ENCODE measurements around the gene ARHGAP29.
A peak's percentile ranks its signal among the peaks of the same experiment; 100 is the strongest.

ARHGAP29 gene

GRCh38 chr1:94265011-94265422 lies 27.6 kb upstream of the ARHGAP29 start:
- Histone ChIP-seq H3K27ac (ENCODE audit: low read depth, low read length) (no peak overlapping the region), H3K9me3 (ENCODE audit: insufficient read depth, low read depth, low read length) (no peaks in the 10 kb centered on the region), H3K79me2 (ENCODE audit: control insufficient read depth, insufficient read depth, low read length, poor library complexity) (no peaks in the 10 kb centered on the region), H3K4me3 (ENCODE audit: low read depth, low read length) (no peak overlapping the region), H4K91ac (ENCODE audit: low read depth, low read length) (no peak overlapping the region), H3K14ac (ENCODE audit: low read length) (no peak overlapping the region), H2BK12ac (ENCODE audit: low read length) (no peak overlapping the region), H3K9ac (ENCODE audit: low read length) (no peak overlapping the region), H3K4me2 (ENCODE audit: low read length) (no peak overlapping the region), H3K23ac (ENCODE audit: low read length) (no peak overlapping the region), H3K4me1 (ENCODE audit: control insufficient read depth in 1 of 2, insufficient read depth in 2 of 2, low read length in 2 of 2) (no peaks in the 10 kb centered on the region), H3K4ac (ENCODE audit: low read depth, low read length) (no peak overlapping the region), H2AFZ (ENCODE audit: insufficient read depth, low read length, poor library complexity) (no peak overlapping the region), H2AK5ac (ENCODE audit: low read length) (no peak overlapping the region), H3K36me3 (ENCODE audit: control insufficient read depth in 1 of 2, insufficient read depth in 2 of 2, low read length in 2 of 2) (no peaks in the 10 kb centered on the region), H3K79me1 (ENCODE audit: low read length) (no peaks in the 10 kb centered on the region), H2BK120ac (ENCODE audit: insufficient read depth, low read length, poor library complexity) (no peak overlapping the region), H2BK5ac (ENCODE audit: low read depth, low read length, poor library complexity) (no peak overlapping the region), H3K27me3 (ENCODE audit: insufficient read depth, low read length) (no peaks in the 10 kb centered on the region), H3K18ac (ENCODE audit: low read length) (no peak overlapping the region), H4K8ac (ENCODE audit: low read depth, low read length) (no peak overlapping the region), H4K12ac (ENCODE audit: low read depth, low read length) (no peak overlapping the region)
- no peak for DNase-seq
- no CpG with 5 or more reads among the region's 3 CpGs for WGBS (ENCODE audit: extremely low coverage, insufficient coverage, insufficient read length)

DNA sequence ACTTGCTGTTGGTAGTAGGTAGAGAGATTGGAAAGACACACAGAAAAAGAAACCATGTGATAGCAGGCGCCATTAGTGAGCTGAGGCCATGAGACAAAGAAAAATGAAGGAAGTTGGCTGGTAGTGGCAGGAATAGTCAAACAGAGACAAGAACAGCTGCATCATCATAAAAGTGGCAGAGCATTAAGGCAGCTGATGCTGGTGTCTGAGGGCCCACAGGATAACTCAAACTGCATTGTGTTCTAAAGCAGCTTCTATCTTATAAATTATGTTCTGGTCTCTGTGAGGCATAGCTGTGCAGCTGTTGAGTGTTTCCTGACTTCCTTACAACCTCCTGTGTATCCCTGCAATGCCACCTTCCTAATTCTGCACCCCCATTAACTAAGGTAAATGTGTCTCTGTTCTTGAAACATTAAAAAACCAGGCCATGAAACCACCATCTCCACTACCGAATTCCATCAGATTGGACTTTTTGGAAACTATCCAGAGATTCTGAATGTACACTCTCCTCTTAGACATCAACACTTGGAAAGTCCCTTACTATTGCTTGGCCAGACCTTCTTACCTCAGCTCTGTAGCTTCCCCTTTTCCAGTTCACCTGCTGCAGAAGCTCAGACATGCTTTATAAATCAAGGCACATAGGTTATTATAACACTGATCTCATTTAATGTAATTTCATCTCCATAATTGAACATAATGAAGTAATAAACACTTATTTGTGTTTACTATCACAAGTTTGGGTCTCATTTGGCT lies 23.4 kb upstream of the ARHGAP29 start:
- no CpG with 5 or more reads among the region's 2 CpGs for WGBS (ENCODE audit: extremely low coverage, insufficient coverage, insufficient read length)
- H2BK120ac ChIP-seq (ENCODE audit: insufficient read depth, low read length, poor library complexity) = no peak overlapping the region
- H3K36me3 ChIP-seq (ENCODE audit: control insufficient read depth in 1 of 2, insufficient read depth in 2 of 2, low read length in 2 of 2) = no peaks in the 10 kb centered on the region
- H2BK5ac ChIP-seq (ENCODE audit: low read depth, low read length, poor library complexity) = no peak overlapping the region
- H3K9ac ChIP-seq (ENCODE audit: low read length) = no peak overlapping the region
- no peak overlapping the region for H3K18ac ChIP-seq (ENCODE audit: low read length)
- no peak overlapping the region for H4K8ac ChIP-seq (ENCODE audit: low read depth, low read length)
- no peaks in the 10 kb centered on the region for H3K4me1 ChIP-seq (ENCODE audit: control insufficient read depth in 1 of 2, insufficient read depth in 2 of 2, low read length in 2 of 2)
- no peaks in the 10 kb centered on the region for H3K9me3 ChIP-seq (ENCODE audit: insufficient read depth, low read depth, low read length)
- no peak overlapping the region for H4K12ac ChIP-seq (ENCODE audit: low read depth, low read length)
- H4K91ac ChIP-seq (ENCODE audit: low read depth, low read length) = no peak overlapping the region
- no peak overlapping the region for H3K4me2 ChIP-seq (ENCODE audit: low read length)
- H3K4ac ChIP-seq (ENCODE audit: low read depth, low read length) = no peak overlapping the region
- H3K14ac ChIP-seq (ENCODE audit: low read length) = no peak overlapping the region
- no peak for DNase-seq
- no peak overlapping the region for H3K27ac ChIP-seq (ENCODE audit: low read depth, low read length)
- H3K79me1 ChIP-seq (ENCODE audit: low read length) = no peaks in the 10 kb centered on the region
- H3K79me2 ChIP-seq (ENCODE audit: control insufficient read depth, insufficient read depth, low read length, poor library complexity) = no peaks in the 10 kb centered on the region
- H2AFZ ChIP-seq (ENCODE audit: insufficient read depth, low read length, poor library complexity) = no peak overlapping the region
- H2BK12ac ChIP-seq (ENCODE audit: low read length) = no peak overlapping the region
- no peak overlapping the region for H2AK5ac ChIP-seq (ENCODE audit: low read length)
- H3K4me3 ChIP-seq (ENCODE audit: low read depth, low read length) = no peak overlapping the region
- no peak overlapping the region for H3K23ac ChIP-seq (ENCODE audit: low read length)
- no peaks in the 10 kb centered on the region for H3K27me3 ChIP-seq (ENCODE audit: insufficient read depth, low read length)

GRCh38 chr1:94259635-94260289 lies 22.4 kb upstream of the ARHGAP29 start:
- H3K36me3 ChIP-seq (ENCODE audit: control insufficient read depth in 1 of 2, insufficient read depth in 2 of 2, low read length in 2 of 2) = no peaks in the 10 kb centered on the region
- no peak overlapping the region for H3K27ac ChIP-seq (ENCODE audit: low read depth, low read length)
- H3K4me1 ChIP-seq (ENCODE audit: control insufficient read depth in 1 of 2, insufficient read depth in 2 of 2, low read length in 2 of 2) = no peaks in the 10 kb centered on the region
- H2AK5ac ChIP-seq (ENCODE audit: low read length) = no peak overlapping the region
- H3K79me1 ChIP-seq (ENCODE audit: low read length) = no peaks in the 10 kb centered on the region
- peak in 1 of 2 donors; percentile 30 for DNase-seq
- no peak overlapping the region for H4K8ac ChIP-seq (ENCODE audit: low read depth, low read length)
- no peak overlapping the region for H2BK120ac ChIP-seq (ENCODE audit: insufficient read depth, low read length, poor library complexity)
- WGBS (ENCODE audit: extremely low coverage, insufficient coverage, insufficient read length) = no CpG with 5 or more reads among the region's 7 CpGs
- H2BK5ac ChIP-seq (ENCODE audit: low read depth, low read length, poor library complexity) = no peak overlapping the region
- H3K4ac ChIP-seq (ENCODE audit: low read depth, low read length) = no peak overlapping the region
- H3K79me2 ChIP-seq (ENCODE audit: control insufficient read depth, insufficient read depth, low read length, poor library complexity) = no peaks in the 10 kb centered on the region
- H3K4me3 ChIP-seq (ENCODE audit: low read depth, low read length) = no peak overlapping the region
- no peaks in the 10 kb centered on the region for H3K27me3 ChIP-seq (ENCODE audit: insufficient read depth, low read length)
- H3K4me2 ChIP-seq (ENCODE audit: low read length) = no peak overlapping the region
- no peak overlapping the region for H4K91ac ChIP-seq (ENCODE audit: low read depth, low read length)
- H2BK12ac ChIP-seq (ENCODE audit: low read length) = no peak overlapping the region
- no peak overlapping the region for H3K18ac ChIP-seq (ENCODE audit: low read length)
- H3K14ac ChIP-seq (ENCODE audit: low read length) = no peak overlapping the region
- no peak overlapping the region for H3K23ac ChIP-seq (ENCODE audit: low read length)
- no peak overlapping the region for H2AFZ ChIP-seq (ENCODE audit: insufficient read depth, low read length, poor library complexity)
- no peak overlapping the region for H4K12ac ChIP-seq (ENCODE audit: low read depth, low read length)
- no peak overlapping the region for H3K9ac ChIP-seq (ENCODE audit: low read length)
- no peaks in the 10 kb centered on the region for H3K9me3 ChIP-seq (ENCODE audit: insufficient read depth, low read depth, low read length)

DNA sequence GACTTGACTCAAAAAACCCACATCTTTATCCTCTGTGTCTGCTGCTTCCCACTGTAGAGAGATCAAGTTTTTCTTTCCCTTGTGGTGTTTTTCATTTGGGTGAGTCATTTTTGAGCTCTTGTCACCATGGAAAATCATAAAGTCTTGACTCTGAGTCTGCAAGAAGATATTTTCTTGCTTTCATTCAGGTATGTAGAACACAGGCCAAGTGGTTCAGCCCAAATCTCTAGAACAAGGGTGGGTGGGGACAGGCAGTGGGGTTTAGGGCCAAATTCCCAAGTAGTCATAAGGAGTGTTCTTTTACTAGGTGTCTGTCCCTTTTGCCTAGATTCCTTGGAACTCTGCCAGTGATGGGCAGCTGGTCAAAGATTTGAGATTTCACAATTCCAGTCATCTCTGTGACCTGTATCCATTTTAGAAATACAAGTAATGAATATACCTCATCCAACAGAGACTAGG lies 21.5 kb upstream of the ARHGAP29 start:
- no peak overlapping the region for H4K12ac ChIP-seq (ENCODE audit: low read depth, low read length)
- H4K91ac ChIP-seq (ENCODE audit: low read depth, low read length) = no peak overlapping the region
- H3K27me3 ChIP-seq (ENCODE audit: insufficient read depth, low read length) = no peaks in the 10 kb centered on the region
- H3K4ac ChIP-seq (ENCODE audit: low read depth, low read length) = no peak overlapping the region
- H2BK12ac ChIP-seq (ENCODE audit: low read length) = no peak overlapping the region
- no peaks in the 10 kb centered on the region for H3K79me2 ChIP-seq (ENCODE audit: control insufficient read depth, insufficient read depth, low read length, poor library complexity)
- no peak overlapping the region for H2BK120ac ChIP-seq (ENCODE audit: insufficient read depth, low read length, poor library complexity)
- no peak overlapping the region for H3K14ac ChIP-seq (ENCODE audit: low read length)
- no peaks in the 10 kb centered on the region for H3K4me1 ChIP-seq (ENCODE audit: control insufficient read depth in 1 of 2, insufficient read depth in 2 of 2, low read length in 2 of 2)
- no peak overlapping the region for H2BK5ac ChIP-seq (ENCODE audit: low read depth, low read length, poor library complexity)
- no peak overlapping the region for H3K9ac ChIP-seq (ENCODE audit: low read length)
- H3K4me2 ChIP-seq (ENCODE audit: low read length) = no peak overlapping the region
- H3K79me1 ChIP-seq (ENCODE audit: low read length) = no peaks in the 10 kb centered on the region
- no peak overlapping the region for H4K8ac ChIP-seq (ENCODE audit: low read depth, low read length)
- no peak overlapping the region for H3K18ac ChIP-seq (ENCODE audit: low read length)
- H3K23ac ChIP-seq (ENCODE audit: low read length) = no peak overlapping the region
- DNase-seq = peak; percentile 83 to 94
- no peaks in the 10 kb centered on the region for H3K9me3 ChIP-seq (ENCODE audit: insufficient read depth, low read depth, low read length)
- H3K27ac ChIP-seq (ENCODE audit: low read depth, low read length) = no peak overlapping the region
- no peaks in the 10 kb centered on the region for H3K36me3 ChIP-seq (ENCODE audit: control insufficient read depth in 1 of 2, insufficient read depth in 2 of 2, low read length in 2 of 2)
- H2AK5ac ChIP-seq (ENCODE audit: low read length) = no peak overlapping the region
- no peak overlapping the region for H2AFZ ChIP-seq (ENCODE audit: insufficient read depth, low read length, poor library complexity)
- H3K4me3 ChIP-seq (ENCODE audit: low read depth, low read length) = no peak overlapping the region
